ENCODE measurements around the gene GPATCH2L.

The GPATCH2L gene

DNA sequence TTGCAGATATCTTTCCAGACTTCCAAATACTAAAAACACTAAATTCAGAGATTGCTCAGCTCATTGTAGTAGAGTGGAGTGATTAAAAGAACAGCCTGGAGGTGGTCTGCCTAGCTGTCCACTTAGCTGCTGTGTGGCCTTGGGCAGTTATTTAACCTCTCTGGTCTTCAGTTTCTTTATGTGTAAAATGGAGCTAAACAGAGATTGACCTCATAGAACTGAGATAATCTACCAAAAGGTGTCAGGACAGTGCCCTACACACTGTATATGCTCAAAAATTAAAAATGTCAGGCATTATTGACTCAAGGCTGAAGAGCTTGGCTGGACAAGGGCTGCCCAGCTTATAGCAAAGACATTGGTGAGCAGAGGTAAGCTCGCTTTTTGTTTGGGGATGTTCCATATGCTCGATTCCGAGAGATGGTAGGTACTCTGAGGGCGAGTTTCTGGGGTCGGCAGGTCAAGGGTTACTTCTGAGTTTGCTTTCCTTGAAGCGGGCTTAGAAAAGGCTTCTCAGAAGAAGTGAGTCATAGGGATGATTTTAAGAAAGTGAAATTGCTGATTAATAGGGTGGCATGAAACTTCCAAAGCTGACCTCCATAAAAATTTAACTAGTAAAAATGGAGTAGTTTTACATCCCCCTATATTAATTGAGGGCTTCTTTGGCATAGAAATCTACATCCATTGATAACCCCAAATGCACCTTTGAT lies 107.5 kb downstream of the GPATCH2L start:
- DNase-seq = no peak

DNA sequence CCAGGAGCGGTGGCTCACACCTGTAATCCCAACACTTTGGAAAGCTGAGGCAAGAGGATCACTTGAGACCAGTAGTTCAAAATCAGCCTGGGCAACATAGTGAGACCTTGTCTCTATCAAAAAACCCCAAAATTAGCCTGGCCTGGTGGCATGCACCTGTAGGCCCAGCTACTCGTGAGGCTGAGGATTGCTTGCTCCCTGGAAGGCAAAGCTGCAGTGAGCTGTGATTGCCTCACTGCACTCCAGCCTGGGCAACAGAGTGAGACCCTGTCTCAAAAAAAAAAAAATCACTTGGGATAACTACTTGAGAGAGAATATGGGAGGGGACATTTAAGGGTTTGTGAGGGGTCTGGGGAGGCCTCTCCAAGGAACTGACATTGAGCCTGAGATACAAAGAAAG lies 109.0 kb downstream of the GPATCH2L start:
- DNase-seq = no peak

- no peak for DNase-seq
Observed at GRCh38 chr14:76261371-76261811, 109.7 kb downstream of the GPATCH2L start.

DNA sequence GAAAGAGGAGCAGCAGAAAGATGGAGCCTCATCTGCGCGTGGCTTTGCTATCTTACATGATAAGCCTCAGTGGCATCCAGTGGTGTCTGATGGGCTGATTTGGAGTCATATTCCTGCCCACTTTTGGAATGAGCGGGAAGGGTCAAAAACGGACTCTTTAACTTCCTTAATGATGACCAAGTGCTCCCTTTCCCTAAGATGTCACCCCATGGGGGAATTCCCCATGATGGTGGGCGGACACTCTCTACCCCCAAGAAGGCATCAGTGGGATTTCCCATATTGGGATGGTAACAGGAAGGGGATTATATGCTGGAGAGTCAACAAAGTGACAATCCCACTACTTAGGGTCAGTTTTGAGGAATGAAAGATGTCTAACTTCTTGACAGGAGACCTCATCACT lies 110.9 kb downstream of the GPATCH2L start:
- no peak for DNase-seq

All from activated CD4-positive, alpha-beta T cell treated with anti-CD3 and anti-CD28 coated beads, Interleukin-2, amount 50 U/mL, for 4 hours (primary cell).